GM10248 (cell line): ENCODE results near the gene MSH3.

ENCODE experiments used
- CTCF ChIA-PET: fragments of 300-600 bp; sonication (Branson Sonifier 250); formaldehyde crosslinking; extraction: SDS; loops from one replicate; lab custom pipeline; 2021; ENCODE audit warnings: antibody characterized with exemption; lab: Yijun Ruan, JAX
- POLR2A ChIA-PET: fragments of 350-650 bp; sonication (Branson Sonifier 250); formaldehyde crosslinking; extraction: SDS; loops from one replicate; lab custom pipeline; 2020; ENCODE audit warnings: antibody characterized with exemption; lab: Yijun Ruan, JAX
- DNase-seq: peaks from one replicate; pipeline ENCODE4 v3.0.0; 2012; ENCODE audit errors: extremely low spot score
- CTCF ChIP-seq: IDR thresholded peaks from 2 replicates; pipeline ENCODE4 v1.5.1; 2012; ENCODE audit warnings: mild to moderate bottlenecking, low read depth; ENCODE audit errors: extremely low read depth, missing control alignments, control extremely low read depth

The MSH3 gene

GRCh38 chr5:80919678-80920196 is 265.3 kb downstream of the MSH3 start:
- no peak for TF ChIP-seq CTCF
- ChIA-PET POLR2A (no interaction called here), CTCF (interaction anchor here (0.8 kb wide), 1 partner anchor 12 kb away, joined by 3 read pairs; no protein-coding TSS in a partner anchor)
- no peak for DNase-seq

GRCh38 chr5:80920333-80920732 is 265.9 kb downstream of the MSH3 start:
- DNase-seq: no peak
- ChIA-PET POLR2A (no interaction called here), CTCF (no interaction called here)
- TF ChIP-seq CTCF: no peak

GRCh38 chr5:80921026-80921425 is 266.6 kb downstream of the MSH3 start:
- CTCF ChIA-PET: interaction anchor here (1.9 kb wide), 1 partner anchor 91 kb away, joined by 4 read pairs; no protein-coding TSS in a partner anchor

GRCh38 chr5:80925931-80926330 is 271.5 kb downstream of the MSH3 start:
- DNase-seq: no peak
- TF ChIP-seq CTCF: no peak
- CTCF ChIA-PET: no interaction called here
- POLR2A ChIA-PET: no interaction called here

More at GRCh38 chr5:80921026-80921425, 266.6 kb downstream of the MSH3 start:
- TF ChIP-seq CTCF: no peak
- DNase-seq: no peak
- POLR2A ChIA-PET: no interaction called here
